ENCODE data around the gene HYLS1. TPM values are rescaled to one million over a fixed set of nuclear protein-coding genes. Genes with fewer than 3 reads are reported as not detected.

HYLS1 gene
- total RNA-seq, 4 donors from 2014 or later = 2.6 to 4.9 (median 3.0) TPM

- no peak for TF ChIP-seq CTCF (IDR thresholded peaks at IDR 0.05)
- ATAC-seq (ENCODE audit: low FRiP score) (no peak), DNase-seq (ENCODE audit: low spot score) (no peak)
Observed at GRCh38 chr11:125872138-125872491, 15.4 kb upstream of the HYLS1 start.

- DNase-seq (ENCODE audit: low spot score) (no peak), ATAC-seq (ENCODE audit: low FRiP score) (no peak)
- TF ChIP-seq CTCF (IDR thresholded peaks at IDR 0.05) = no peak
Observed at GRCh38 chr11:125873881-125874555, 13.4 kb upstream of the HYLS1 start.

- TF ChIP-seq CTCF (IDR thresholded peaks at IDR 0.05) = peak in 1 of 3 donors; percentile 37
- DNase-seq (ENCODE audit: low spot score) (no peak), ATAC-seq (ENCODE audit: low FRiP score) (peak; percentile 77)
Observed at GRCh38 chr11:125874556-125875124, 12.8 kb upstream of the HYLS1 start.

- no peak for ATAC-seq (ENCODE audit: low FRiP score)
- DNase-seq (ENCODE audit: low spot score) = no peak
- TF ChIP-seq CTCF (IDR thresholded peaks at IDR 0.05) = no peak
Observed at GRCh38 chr11:125881291-125881690, 6.2 kb upstream of the HYLS1 start.

GRCh38 chr11:125883375-125883774 lies 4.1 kb upstream of the HYLS1 start:
- ATAC-seq (ENCODE audit: low FRiP score) (no peak), DNase-seq (ENCODE audit: low spot score) (no peak)
- no peak for TF ChIP-seq CTCF (IDR thresholded peaks at IDR 0.05)

GRCh38 chr11:125886997-125887372 lies 483 bp upstream of the HYLS1 start:
- no peak for TF ChIP-seq CTCF (IDR thresholded peaks at IDR 0.05)
- no peak for DNase-seq (ENCODE audit: low spot score)
- ATAC-seq (ENCODE audit: low FRiP score) = peak; percentile 62

- DNase-seq (ENCODE audit: low spot score) = no peak
- no peak for TF ChIP-seq CTCF (IDR thresholded peaks at IDR 0.05)
- no peak for ATAC-seq (ENCODE audit: low FRiP score)
Observed at GRCh38 chr11:125890447-125891100, 3.1 kb downstream of the HYLS1 start.
